SK-N-SH (cell line): ENCODE data around the gene ZDHHC11.

ENCODE experiments used
- CHD2 ChIP-seq: fragments of 150-350 bp; IDR thresholded peaks from 2 replicates; pipeline ENCODE4 v1.6.1; 2018; ENCODE audit warnings: low read length; ENCODE audit not compliant: partially characterized antibody
- CTCF ChIP-seq: fragments of 200-600 bp; sonication (generic); IDR thresholded peaks from 2 replicates; pipeline ENCODE4 v1.6.1; 2017; ENCODE audit warnings: antibody characterized with exemption, mild to moderate bottlenecking, moderate library complexity
- FOSL2 ChIP-seq: IDR thresholded peaks from 2 replicates; pipeline ENCODE4 v1.4.0; 2012; ENCODE audit warnings: low read depth, mild to moderate bottlenecking, moderate library complexity, borderline replicate concordance
- MXI1 ChIP-seq: IDR thresholded peaks from 2 replicates; pipeline ENCODE4 v1.6.1; 2012; ENCODE audit warnings: mild to moderate bottlenecking, low read depth, low read length, improper control_type of control experiment
- POLR2AphosphoS5 ChIP-seq: IDR thresholded peaks from 2 replicates; pipeline ENCODE4 v1.6.1; 2012; ENCODE audit warnings: low read depth, low read length
- SMC3 ChIP-seq: IDR thresholded peaks from 2 replicates; pipeline ENCODE4 v1.6.1; 2012; ENCODE audit warnings: low read depth, low read length, improper control_type of control experiment
- TAF1 ChIP-seq: IDR thresholded peaks from 2 replicates; pipeline ENCODE4 v1.6.1; 2012; ENCODE audit warnings: low read depth, mild to moderate bottlenecking, low read length, moderate library complexity, borderline replicate concordance
- TCF12 ChIP-seq: IDR thresholded peaks from 2 replicates; pipeline ENCODE4 v1.4.0; 2012
- TEAD4 ChIP-seq: IDR thresholded peaks from 2 replicates; pipeline ENCODE4 v1.4.0; 2012; ENCODE audit warnings: mild to moderate bottlenecking, borderline replicate concordance; ENCODE audit not compliant: insufficient read depth
- YY1 ChIP-seq: IDR thresholded peaks from 2 replicates; pipeline ENCODE4 v1.4.0; 2012; ENCODE audit warnings: low read depth, mild to moderate bottlenecking
- ZBTB33 ChIP-seq: IDR thresholded peaks from 2 replicates; pipeline ENCODE4 v1.4.0; 2012; ENCODE audit warnings: low read depth, borderline replicate concordance
- TF ChIP-seq, protein P1 (sequence below): IDR thresholded peaks from 2 replicates; pipeline ENCODE4 v1.6.1; 2012; ENCODE audit warnings: mild to moderate bottlenecking, low read depth, low read length, moderate library complexity
- TF ChIP-seq, protein P2 (sequence below): fragments of 150-350 bp; IDR thresholded peaks from 2 replicates; pipeline ENCODE4 v1.6.1; 2017; ENCODE audit warnings: antibody characterized with exemption, low read length, low read depth, borderline replicate concordance

DNA sequence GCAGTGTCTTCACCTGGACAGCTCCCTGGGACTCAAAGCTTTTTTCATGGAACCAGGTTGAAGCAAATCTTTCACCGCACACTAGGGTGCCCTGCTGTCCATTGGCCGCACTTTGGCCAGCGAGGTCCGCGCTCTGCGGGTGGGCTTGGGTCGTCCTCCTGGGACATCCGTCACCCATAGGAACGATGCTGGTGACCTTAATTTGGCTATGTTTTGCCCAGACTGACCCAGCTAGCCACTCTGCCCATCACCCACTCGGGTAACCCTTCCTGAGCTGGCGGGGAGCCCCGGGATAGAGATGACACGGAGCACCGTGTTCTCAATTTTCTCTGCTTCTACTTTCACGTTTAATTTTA is 92.1 kb downstream of the ZDHHC11 start:
- TF ChIP-seq SMC3 (no peak), CTCF (no peak), TCF12 (no peak), FOSL2 (no peak), MXI1 (no peak), TEAD4 (no peak), CHD2 (no peak), POLR2AphosphoS5 (no peak), TAF1 (no peak), ZBTB33 (no peak), YY1 (no peak)
- TF ChIP-seq, protein P1, sequence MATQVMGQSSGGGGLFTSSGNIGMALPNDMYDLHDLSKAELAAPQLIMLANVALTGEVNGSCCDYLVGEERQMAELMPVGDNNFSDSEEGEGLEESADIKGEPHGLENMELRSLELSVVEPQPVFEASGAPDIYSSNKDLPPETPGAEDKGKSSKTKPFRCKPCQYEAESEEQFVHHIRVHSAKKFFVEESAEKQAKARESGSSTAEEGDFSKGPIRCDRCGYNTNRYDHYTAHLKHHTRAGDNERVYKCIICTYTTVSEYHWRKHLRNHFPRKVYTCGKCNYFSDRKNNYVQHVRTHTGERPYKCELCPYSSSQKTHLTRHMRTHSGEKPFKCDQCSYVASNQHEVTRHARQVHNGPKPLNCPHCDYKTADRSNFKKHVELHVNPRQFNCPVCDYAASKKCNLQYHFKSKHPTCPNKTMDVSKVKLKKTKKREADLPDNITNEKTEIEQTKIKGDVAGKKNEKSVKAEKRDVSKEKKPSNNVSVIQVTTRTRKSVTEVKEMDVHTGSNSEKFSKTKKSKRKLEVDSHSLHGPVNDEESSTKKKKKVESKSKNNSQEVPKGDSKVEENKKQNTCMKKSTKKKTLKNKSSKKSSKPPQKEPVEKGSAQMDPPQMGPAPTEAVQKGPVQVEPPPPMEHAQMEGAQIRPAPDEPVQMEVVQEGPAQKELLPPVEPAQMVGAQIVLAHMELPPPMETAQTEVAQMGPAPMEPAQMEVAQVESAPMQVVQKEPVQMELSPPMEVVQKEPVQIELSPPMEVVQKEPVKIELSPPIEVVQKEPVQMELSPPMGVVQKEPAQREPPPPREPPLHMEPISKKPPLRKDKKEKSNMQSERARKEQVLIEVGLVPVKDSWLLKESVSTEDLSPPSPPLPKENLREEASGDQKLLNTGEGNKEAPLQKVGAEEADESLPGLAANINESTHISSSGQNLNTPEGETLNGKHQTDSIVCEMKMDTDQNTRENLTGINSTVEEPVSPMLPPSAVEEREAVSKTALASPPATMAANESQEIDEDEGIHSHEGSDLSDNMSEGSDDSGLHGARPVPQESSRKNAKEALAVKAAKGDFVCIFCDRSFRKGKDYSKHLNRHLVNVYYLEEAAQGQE = no peak
- TF ChIP-seq, protein P2, sequence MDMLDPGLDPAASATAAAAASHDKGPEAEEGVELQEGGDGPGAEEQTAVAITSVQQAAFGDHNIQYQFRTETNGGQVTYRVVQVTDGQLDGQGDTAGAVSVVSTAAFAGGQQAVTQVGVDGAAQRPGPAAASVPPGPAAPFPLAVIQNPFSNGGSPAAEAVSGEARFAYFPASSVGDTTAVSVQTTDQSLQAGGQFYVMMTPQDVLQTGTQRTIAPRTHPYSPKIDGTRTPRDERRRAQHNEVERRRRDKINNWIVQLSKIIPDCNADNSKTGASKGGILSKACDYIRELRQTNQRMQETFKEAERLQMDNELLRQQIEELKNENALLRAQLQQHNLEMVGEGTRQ = no peak
